Epithelial cell of prostate (primary cell): ENCODE results near the gene ENPP5.
"Not testable (repeated sequence)": the region's sequence is repeated elsewhere in the genome, so short reads cannot be mapped to it uniquely, and the experiment has no call there.

ENCODE experiments used
- DNase-seq: peaks from one replicate; pipeline ENCODE4 v3.0.0-alpha.2; 2011; ENCODE audit warnings: low read depth, low spot score
- H3K27ac ChIP-seq: fragments of 450-650 bp; 2 replicates; pipeline ENCODE4 v1.5.1; 2017; ENCODE audit warnings: mild to moderate bottlenecking

Gene ENPP5

GRCh38 chr6:46175976-46176375, 5.2 kb upstream of the ENPP5 start:
- no peak for DNase-seq

GRCh38 chr6:46175446-46175845, 4.7 kb upstream of the ENPP5 start:
- DNase-seq = no peak
- no peak overlapping the region for H3K27ac ChIP-seq

More at GRCh38 chr6:46175976-46176375, 5.2 kb upstream of the ENPP5 start:
- H3K27ac ChIP-seq = no peak overlapping the region

- no peak overlapping the region for H3K27ac ChIP-seq
Observed at GRCh38 chr6:46174904-46175303, 4.1 kb upstream of the ENPP5 start.

GRCh38 chr6:46172176-46172575, 1.4 kb upstream of the ENPP5 start:
- H3K27ac ChIP-seq = no peak overlapping the region
- no peak for DNase-seq

More at GRCh38 chr6:46174904-46175303, 4.1 kb upstream of the ENPP5 start:
- DNase-seq = no peak

- DNase-seq = no peak
- H3K27ac ChIP-seq = no peak overlapping the region
Observed at GRCh38 chr6:46160102-46160501, 10.7 kb downstream of the ENPP5 start.

GRCh38 chr6:46159229-46159628, 11.6 kb downstream of the ENPP5 start:
- DNase-seq = no peak

GRCh38 chr6:46156701-46157100, 14.1 kb downstream of the ENPP5 start:
- DNase-seq = no peak
- no peak overlapping the region for H3K27ac ChIP-seq

More at GRCh38 chr6:46159229-46159628, 11.6 kb downstream of the ENPP5 start:
- no peak overlapping the region for H3K27ac ChIP-seq

GRCh38 chr6:46149066-46149465, 21.7 kb downstream of the ENPP5 start:
- DNase-seq = not testable (repeated sequence)

GRCh38 chr6:46144270-46144669, 26.5 kb downstream of the ENPP5 start:
- no peak for DNase-seq
- no peak overlapping the region for H3K27ac ChIP-seq

More at GRCh38 chr6:46149066-46149465, 21.7 kb downstream of the ENPP5 start:
- not testable (repeated sequence) for H3K27ac ChIP-seq

- H3K27ac ChIP-seq = no peak overlapping the region
Observed at GRCh38 chr6:46138281-46138680, 32.5 kb downstream of the ENPP5 start.

GRCh38 chr6:46137387-46137786, 33.4 kb downstream of the ENPP5 start:
- DNase-seq = no peak
- no peak overlapping the region for H3K27ac ChIP-seq

More at GRCh38 chr6:46138281-46138680, 32.5 kb downstream of the ENPP5 start:
- DNase-seq = no peak

GRCh38 chr6:46136831-46137230, 33.9 kb downstream of the ENPP5 start:
- no peak for DNase-seq
- no peak overlapping the region for H3K27ac ChIP-seq

GRCh38 chr6:46135176-46135575, 35.6 kb downstream of the ENPP5 start:
- no peak for DNase-seq

GRCh38 chr6:46134216-46134615, 36.6 kb downstream of the ENPP5 start:
- H3K27ac ChIP-seq = no peak overlapping the region
- DNase-seq = no peak

More at GRCh38 chr6:46135176-46135575, 35.6 kb downstream of the ENPP5 start:
- H3K27ac ChIP-seq = no peak overlapping the region

GRCh38 chr6:46131291-46131690, 39.5 kb downstream of the ENPP5 start:
- not testable (repeated sequence) for DNase-seq, H3K27ac ChIP-seq

GRCh38 chr6:46130666-46131065, 40.1 kb downstream of the ENPP5 start:
- no peak for DNase-seq
- H3K27ac ChIP-seq = no peak overlapping the region

GRCh38 chr6:46129629-46130511, 40.9 kb downstream of the ENPP5 start, which contains the start of gene ENPP4:
ENPP4 (plus strand) TSS chr6:46129989; CDS start chr6:46139584, 9,595 bp downstream.
- DNase-seq = peak; percentile 29
- no peak within 1 kb of the TSS for H3K27ac ChIP-seq

GRCh38 chr6:46129291-46129628, 41.5 kb downstream of the ENPP5 start:
- H3K27ac ChIP-seq = no peak overlapping the region
- DNase-seq = no peak

GRCh38 chr6:46128476-46128875, 42.3 kb downstream of the ENPP5 start:
- DNase-seq = no peak

GRCh38 chr6:46119679-46120078, 51.1 kb downstream of the ENPP5 start:
- not testable (repeated sequence) for H3K27ac ChIP-seq

More at GRCh38 chr6:46128476-46128875, 42.3 kb downstream of the ENPP5 start:
- no peak overlapping the region for H3K27ac ChIP-seq

GRCh38 chr6:46118836-46119235, 51.9 kb downstream of the ENPP5 start:
- H3K27ac ChIP-seq = no peak overlapping the region
- no peak for DNase-seq

More at GRCh38 chr6:46119679-46120078, 51.1 kb downstream of the ENPP5 start:
- not testable (repeated sequence) for DNase-seq

GRCh38 chr6:46118157-46118556, 52.6 kb downstream of the ENPP5 start:
- H3K27ac ChIP-seq = no peak overlapping the region
- DNase-seq = no peak
